ENCODE results near the gene SLC7A6OS. TPM values are rescaled to one million over a fixed set of nuclear protein-coding genes. Genes with fewer than 3 reads are reported as not detected.

The SLC7A6OS gene
- total and polyA plus RNA-seq, 2 experiments from 2014 or later = 16.4 to 17.9 TPM

DNA sequence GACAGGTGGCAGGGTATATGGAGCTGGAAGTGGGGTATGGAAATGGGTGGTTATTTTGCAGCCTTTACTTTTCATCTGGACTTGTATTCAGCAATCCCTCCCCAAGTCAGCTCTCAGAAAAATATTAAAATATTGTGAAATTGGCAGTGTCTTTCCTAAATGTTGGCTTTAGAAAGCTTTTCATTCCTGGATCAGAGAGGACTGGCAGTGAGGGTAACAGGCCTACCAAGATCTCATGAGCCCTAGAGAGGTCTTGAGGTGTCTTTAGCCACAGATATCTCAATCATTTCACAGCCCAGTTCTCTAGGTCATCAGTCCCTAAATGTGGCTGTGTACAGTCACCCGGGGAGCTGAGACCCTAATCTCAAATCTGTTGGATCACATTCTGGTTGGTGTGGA is 22.5 kb downstream of the SLC7A6OS start:
- Histone ChIP-seq H3K27me3 (ENCODE audit: insufficient read depth) (no peaks in the 10 kb centered on the region), H2AFZ (no peak overlapping the region), H3K4me3 (no peak overlapping the region), H4K20me1 (replicated peaks; ENCODE audit: insufficient read depth) (peaks cover 6% of the 10 kb centered on the region; the same call in 1 of the 2 replicates), H3K79me2 (replicated peaks; ENCODE audit: insufficient read depth) (no peaks in the 10 kb centered on the region), H3K9me2 (ENCODE audit: insufficient read depth) (no peaks in the 10 kb centered on the region), H3F3A (replicated peaks; ENCODE audit: low read depth) (no peaks in the 10 kb centered on the region), H3K27ac (ENCODE audit: low read depth) (no peak overlapping the region), H3K4me2 (no peak overlapping the region), H3K36me3 (ENCODE audit: insufficient read depth) (peaks cover 7% of the 10 kb centered on the region; the same call in 1 of the 2 replicates), H3K4me1 (ENCODE audit: insufficient read depth) (no peaks in the 10 kb centered on the region)
- peaks cover 26% of the 10 kb centered on the region for H3K36me3 Mint-ChIP-seq (ENCODE audit: low read depth)
- TF ChIP-seq CTCF (conservative IDR thresholded peaks at IDR 0.05; ENCODE audit: low read depth in 2 of 2) (no peak), CREB1 (CRISPR knock-in tag; IDR thresholded peaks at IDR 0.05; ENCODE audit: low read depth) (no peak), STAT1 (IDR thresholded peaks at IDR 0.05; ENCODE audit: unreplicated experiment) (no peak), NANOG (IDR thresholded peaks at IDR 0.05; ENCODE audit: borderline replicate concordance) (no peak), POLR2AphosphoS5 (IDR thresholded peaks at IDR 0.05; ENCODE audit: low read depth) (no peak), ZNF114 (CRISPR knock-in tag; IDR thresholded peaks at IDR 0.05) (no peak)
- TF ChIP-seq, protein P1, sequence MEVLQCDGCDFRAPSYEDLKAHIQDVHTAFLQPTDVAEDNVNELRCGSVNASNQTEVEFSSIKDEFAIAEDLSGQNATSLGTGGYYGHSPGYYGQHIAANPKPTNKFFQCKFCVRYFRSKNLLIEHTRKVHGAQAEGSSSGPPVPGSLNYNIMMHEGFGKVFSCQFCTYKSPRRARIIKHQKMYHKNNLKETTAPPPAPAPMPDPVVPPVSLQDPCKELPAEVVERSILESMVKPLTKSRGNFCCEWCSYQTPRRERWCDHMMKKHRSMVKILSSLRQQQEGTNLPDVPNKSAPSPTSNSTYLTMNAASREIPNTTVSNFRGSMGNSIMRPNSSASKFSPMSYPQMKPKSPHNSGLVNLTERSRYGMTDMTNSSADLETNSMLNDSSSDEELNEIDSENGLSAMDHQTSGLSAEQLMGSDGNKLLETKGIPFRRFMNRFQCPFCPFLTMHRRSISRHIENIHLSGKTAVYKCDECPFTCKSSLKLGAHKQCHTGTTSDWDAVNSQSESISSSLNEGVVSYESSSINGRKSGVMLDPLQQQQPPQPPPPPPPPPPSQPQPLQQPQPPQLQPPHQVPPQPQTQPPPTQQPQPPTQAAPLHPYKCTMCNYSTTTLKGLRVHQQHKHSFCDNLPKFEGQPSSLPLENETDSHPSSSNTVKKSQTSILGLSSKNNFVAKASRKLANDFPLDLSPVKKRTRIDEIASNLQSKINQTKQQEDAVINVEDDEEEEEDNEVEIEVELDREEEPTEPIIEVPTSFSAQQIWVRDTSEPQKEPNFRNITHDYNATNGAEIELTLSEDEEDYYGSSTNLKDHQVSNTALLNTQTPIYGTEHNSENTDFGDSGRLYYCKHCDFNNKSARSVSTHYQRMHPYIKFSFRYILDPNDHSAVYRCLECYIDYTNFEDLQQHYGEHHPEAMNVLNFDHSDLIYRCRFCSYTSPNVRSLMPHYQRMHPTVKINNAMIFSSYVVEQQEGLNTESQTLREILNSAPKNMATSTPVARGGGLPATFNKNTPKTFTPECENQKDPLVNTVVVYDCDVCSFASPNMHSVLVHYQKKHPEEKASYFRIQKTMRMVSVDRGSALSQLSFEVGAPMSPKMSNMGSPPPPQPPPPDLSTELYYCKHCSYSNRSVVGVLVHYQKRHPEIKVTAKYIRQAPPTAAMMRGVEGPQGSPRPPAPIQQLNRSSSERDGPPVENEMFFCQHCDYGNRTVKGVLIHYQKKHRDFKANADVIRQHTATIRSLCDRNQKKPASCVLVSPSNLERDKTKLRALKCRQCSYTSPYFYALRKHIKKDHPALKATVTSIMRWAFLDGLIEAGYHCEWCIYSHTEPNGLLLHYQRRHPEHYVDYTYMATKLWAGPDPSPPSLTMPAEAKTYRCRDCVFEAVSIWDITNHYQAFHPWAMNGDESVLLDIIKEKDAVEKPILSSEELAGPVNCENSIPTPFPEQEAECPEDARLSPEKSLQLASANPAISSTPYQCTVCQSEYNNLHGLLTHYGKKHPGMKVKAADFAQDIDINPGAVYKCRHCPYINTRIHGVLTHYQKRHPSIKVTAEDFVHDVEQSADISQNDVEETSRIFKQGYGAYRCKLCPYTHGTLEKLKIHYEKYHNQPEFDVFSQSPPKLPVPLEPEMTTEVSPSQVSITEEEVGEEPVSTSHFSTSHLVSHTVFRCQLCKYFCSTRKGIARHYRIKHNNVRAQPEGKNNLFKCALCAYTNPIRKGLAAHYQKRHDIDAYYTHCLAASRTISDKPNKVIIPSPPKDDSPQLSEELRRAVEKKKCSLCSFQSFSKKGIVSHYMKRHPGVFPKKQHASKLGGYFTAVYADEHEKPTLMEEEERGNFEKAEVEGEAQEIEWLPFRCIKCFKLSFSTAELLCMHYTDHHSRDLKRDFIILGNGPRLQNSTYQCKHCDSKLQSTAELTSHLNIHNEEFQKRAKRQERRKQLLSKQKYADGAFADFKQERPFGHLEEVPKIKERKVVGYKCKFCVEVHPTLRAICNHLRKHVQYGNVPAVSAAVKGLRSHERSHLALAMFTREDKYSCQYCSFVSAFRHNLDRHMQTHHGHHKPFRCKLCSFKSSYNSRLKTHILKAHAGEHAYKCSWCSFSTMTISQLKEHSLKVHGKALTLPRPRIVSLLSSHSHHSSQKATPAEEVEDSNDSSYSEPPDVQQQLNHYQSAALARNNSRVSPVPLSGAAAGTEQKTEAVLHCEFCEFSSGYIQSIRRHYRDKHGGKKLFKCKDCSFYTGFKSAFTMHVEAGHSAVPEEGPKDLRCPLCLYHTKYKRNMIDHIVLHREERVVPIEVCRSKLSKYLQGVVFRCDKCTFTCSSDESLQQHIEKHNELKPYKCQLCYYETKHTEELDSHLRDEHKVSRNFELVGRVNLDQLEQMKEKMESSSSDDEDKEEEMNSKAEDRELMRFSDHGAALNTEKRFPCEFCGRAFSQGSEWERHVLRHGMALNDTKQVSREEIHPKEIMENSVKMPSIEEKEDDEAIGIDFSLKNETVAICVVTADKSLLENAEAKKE (CRISPR knock-in tag; IDR thresholded peaks at IDR 0.05) = no peak
- no peaks in the 10 kb centered on the region for H3K9me3 Mint-ChIP-seq
- no peaks in the 10 kb centered on the region for H3K27me3 Mint-ChIP-seq (ENCODE audit: insufficient read depth, low read depth, poor library complexity)
- peaks cover 8% of the 10 kb centered on the region for H3K4me1 Mint-ChIP-seq
- no peak overlapping the region for H3K27ac Mint-ChIP-seq
- H3K4me3 Mint-ChIP-seq = no peak overlapping the region
- DNase-seq (ENCODE audit: low spot score) (no peak), ATAC-seq (no peak)
